GM18511 (cell line): ENCODE results near the gene SORCS3.

ENCODE experiments used
- ATAC-seq: cut with Tn5 transposase; IDR thresholded peaks from one replicate; pipeline ENCODE4 v1.9.1; 2021; ENCODE audit warnings: mild to moderate bottlenecking, moderate library complexity; ENCODE audit not compliant: unreplicated experiment

The SORCS3 gene

DNA sequence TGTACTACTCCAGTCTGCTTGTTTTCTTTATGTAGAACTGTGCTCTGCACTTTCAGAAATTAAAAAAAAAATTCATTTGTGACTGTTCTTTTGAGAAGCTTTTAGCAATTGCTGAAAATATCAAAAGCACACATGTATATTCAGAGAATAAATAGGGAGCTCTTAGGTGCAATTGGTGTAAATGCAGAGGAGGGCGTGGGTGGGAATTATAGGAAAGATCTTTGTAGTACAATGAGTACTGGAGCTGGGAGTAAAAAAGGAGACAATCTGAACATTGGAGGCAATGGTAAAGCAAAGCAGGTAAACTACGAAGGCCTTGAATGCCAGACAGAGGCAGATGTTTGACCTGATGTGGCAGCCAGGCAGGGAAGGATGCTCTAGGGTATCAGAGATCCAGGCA, 267.5 kb downstream of the SORCS3 start:
- no peak for ATAC-seq

DNA sequence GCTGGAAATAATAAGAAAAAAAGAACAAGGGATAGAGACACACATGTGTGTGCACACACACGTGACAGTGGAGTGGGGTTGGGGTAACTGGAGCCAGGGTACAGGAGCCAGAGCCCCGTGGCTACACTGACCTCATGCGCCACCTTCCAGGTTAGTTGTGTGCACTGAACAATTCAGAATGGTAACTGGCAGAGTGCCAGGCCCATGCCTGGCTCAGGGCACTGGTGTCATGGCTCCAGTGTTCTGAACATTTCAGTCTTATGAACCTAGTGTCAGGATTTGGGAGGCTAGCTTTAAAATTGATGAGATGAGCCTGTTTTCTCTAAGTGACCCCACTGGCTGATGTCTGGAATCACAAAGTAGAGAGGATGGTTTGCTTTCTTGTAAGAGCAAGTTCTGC, 269.6 kb downstream of the SORCS3 start:
- ATAC-seq, result no peak

DNA sequence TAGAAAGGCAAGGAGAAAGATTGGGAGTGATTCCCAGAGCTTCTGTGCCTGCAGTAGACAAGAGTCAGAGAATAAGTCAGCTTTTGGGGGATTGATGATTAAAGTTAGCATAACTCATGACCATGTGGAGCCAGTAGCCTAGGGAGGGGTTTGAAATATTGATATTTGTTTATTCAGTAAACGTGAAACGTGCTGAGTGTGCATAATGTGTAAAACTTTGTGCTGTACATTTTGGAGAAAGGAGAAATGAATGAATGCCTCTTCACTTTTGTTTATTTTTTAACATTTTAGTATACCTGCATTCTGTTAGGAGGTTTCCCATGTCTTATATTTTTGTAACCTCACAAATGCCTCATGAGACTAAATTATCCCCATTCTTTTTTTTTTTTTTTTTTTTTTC, 272.3 kb downstream of the SORCS3 start:
- no peak for ATAC-seq

DNA sequence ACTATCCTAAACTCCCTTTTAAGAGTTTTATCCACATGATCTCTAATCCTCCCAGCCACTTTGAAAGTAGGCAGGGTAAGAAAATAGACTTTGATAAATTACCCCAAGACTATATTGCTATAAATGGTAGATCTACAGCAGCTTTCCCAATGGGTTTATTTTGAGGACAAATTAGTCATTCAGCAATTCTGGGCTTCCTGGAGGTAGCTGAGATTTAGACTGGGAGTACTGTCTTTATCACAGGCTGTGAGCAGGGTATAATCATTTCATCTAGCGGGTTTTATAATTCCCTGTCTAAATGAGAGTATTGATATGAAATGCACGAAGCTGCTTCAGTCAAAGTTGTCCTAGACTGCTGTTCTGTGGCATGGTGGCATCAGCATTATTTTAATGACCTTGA, 279.4 kb downstream of the SORCS3 start:
- ATAC-seq, result no peak

DNA sequence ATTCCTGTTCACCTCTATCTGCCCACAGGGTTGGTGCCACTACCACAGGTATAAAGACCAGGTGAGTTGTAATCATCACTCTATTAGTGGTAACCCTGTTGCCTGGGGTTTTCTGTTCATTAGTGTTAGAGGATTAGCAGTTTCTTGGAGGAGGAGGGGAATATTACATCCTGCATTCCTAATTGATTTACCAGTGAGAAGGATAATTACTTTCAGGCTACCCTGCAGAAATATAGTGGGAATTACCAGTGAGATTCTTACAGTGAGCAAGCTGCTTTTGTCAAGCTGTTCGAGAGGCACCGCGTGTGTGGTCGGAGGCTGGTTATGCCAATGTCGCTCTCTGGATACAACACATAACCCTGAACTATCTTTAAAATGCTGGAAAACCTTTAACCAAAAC, 280.7 kb downstream of the SORCS3 start:
- no peak for ATAC-seq

DNA sequence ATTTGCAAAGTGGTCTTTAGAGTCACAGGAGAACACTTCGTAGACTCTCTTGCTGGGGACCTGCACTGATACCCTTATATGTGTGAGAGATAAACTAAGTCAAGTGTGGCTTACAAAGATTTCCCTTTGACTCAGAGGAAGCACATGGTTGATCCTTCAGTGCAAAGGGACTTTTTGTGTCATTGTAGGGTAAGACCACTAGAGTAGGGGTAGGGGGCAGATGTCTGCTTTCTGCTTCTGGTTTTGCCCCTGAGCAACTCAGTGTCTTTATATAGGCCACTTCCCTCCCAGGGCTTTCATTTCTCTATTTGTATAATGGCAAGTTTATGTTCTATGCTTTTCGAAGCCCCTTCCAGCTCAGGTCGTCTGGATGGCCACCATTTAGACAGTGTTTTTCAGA, 281.7 kb downstream of the SORCS3 start:
- ATAC-seq, result peak; percentile 87

DNA sequence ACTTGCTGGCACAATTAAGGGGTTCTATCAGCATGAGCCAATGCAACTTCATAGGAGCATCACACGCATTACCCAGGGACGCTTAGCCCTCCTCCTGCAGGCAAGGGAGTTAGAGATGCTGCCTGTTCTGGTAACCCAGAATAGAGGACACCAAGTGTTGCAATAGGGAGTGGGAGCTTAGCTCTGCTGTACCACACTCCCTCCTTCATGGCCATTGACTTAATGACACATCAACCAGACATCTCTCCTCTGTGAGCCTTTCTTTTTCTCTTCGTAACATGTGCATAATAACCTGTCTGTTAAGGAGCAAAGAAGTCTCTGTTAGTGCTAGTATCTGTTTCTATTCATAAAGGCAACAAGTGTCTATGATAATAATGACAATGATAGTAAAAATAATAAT, 282.4 kb downstream of the SORCS3 start:
- ATAC-seq, result no peak

DNA sequence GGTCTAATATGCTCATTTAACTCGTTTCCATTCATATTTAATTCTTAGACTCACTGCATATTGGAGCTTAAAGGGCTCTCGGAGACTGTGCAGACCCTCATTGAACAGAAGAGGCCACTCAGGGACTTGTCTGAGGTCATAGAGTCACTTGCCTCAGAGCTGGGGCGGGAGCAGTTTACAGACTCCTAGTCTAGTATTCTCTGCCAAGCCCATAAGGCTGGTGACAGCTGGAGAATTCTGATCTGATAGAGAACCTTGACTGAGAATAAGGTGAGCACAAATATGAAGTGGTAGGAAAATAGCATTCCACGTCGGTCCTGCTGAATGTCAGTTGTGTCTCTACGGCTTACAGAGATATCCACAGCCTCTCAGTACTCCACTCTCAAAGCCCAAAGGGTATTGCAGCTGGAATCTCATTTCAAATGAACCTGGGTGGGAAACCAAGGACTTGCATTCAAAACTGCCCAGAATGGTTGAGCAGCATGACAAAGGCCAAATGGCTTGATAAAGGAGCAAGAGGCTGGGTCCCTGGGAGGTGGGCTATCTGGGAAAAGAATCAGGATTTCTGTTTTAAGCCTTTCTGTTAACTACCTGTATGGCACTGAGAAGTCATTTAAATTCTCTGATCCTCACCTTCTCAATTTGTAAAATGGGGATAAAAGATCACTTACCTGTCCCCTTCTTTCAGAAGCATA, 283.2 kb downstream of the SORCS3 start:
- no peak for ATAC-seq

DNA sequence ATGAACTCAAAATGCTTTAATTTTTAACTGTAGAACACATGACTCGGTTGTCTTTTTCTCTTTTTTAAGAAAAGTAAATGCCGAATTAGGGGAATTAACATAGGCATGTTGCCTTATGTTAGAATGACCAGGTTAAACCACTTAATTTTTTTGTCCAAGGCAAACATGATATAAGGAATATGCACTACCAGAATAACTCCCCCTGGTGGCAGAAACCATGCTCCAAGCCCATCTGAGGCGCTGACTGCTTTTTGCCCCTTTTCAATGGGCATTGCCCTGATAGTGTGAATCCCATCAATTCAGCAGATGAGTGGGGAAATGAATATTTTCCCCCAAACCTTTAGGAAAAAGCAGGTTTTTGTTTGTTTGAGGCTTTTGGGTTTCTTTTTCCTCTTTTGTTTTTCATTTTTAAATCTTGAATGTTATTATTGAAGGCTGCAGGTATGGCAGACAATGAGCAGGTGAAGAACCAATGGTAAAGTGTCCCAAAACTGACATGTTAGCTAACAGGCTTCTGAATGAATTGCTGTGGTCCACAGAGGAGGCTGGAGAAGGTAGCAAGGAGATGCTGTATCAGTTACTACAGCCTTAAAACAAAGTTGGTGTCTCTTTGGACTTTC, 284.3 kb downstream of the SORCS3 start:
- ATAC-seq, result no peak

DNA sequence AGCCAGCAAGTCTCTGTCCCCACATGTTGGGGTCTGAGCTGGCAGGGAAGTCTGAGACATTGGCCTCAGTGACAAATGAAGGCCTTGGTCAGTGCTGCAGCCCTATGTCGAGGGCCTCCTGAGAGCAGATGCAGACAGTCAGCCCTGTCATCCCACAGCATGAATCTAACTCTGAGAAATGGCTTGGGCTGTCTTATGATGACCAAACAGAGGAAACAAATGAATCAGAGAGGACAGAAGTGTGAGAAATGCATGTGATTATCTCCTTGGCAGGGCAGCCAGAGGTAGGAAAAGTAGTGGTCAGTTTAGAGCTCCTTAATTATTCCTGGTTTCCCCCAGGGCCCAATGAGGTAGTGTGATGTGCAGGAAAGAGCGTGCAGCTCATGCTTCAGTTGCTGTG, 287.6 kb downstream of the SORCS3 start:
- ATAC-seq, result no peak

DNA sequence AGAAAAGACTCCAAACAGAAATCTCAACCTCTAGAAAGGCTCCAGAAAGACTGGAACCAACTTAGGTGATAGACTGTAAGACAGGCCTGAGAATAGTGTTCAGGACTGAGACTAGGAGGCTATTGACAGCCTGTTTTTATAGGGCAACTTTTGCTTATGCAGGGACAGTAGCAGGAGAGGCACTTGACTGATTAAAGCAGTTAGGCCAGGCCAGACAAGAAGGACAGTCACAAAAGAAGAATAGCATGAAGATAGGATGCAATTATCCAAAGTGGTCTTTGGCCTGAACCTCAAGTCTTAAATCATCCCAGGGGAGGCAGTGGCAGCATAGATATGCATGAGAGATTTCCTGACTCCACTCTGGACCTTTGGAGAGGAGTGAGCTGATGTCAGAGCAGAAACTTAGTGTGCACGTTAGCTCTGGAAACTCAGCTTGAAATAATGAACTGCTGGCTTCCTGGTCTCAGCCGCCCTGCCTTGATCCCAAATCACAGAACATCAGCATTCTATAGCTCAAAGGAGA, 290.6 kb downstream of the SORCS3 start:
- ATAC-seq, result no peak

DNA sequence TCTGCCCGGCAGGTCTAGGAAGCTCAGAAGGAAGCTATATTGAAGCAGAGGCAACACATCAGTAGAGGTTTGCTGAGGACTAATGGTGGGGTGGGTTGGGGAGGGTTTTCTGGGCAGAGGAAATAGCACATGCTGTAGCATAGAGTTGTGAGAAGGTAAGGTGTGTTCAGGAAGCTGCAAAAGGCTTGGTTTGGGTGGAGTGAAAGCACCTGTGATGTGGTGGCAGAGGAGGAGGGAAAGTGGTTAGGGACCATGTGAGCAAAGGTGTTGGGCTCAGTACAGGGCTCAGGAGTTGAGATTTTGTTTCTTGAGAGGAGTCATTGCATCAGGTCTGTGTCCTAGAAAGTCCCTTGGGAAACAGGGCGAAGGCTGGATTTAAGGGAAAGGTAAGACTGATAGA, 294.6 kb downstream of the SORCS3 start:
- ATAC-seq, result no peak

DNA sequence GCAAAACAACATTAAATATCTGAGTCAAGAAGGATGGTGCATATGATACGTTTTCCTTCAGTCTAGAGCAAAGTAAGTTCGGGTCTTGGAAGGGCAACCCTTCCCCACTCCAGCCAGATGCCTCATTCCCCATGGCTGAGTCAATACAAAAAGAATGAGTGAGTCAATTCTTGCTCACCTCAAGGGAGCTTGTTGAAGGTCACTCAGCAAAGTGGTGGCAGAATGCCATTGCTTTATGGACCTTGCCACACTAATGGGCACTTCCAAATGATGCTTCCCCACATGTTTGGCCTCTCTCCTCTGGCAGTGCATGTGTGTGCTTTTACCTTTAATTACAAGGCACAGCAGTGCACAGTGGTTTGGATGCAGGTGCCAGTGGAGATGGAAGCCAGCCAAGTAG, 296.5 kb downstream of the SORCS3 start:
- peak; percentile 59 for ATAC-seq

DNA sequence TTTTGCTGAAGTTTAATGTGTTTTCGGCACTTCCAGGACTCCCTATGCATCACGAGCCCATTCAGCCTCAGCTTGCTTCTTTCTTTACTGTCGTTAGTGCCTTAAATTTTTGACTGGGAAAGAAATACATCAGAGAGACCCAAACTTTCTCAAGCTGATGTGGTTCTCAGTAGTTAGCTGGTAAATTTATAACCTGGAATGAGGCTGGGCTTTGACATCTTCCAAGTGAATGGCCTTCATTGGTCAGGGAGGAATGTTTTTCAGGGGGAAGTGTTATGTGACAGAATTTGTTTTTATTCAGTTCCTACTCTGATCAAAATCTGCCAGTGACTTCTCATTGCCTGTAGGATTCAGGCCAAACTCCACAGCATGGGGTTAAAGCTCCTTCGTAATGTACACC, 296.9 kb downstream of the SORCS3 start:
- ATAC-seq, result no peak

DNA sequence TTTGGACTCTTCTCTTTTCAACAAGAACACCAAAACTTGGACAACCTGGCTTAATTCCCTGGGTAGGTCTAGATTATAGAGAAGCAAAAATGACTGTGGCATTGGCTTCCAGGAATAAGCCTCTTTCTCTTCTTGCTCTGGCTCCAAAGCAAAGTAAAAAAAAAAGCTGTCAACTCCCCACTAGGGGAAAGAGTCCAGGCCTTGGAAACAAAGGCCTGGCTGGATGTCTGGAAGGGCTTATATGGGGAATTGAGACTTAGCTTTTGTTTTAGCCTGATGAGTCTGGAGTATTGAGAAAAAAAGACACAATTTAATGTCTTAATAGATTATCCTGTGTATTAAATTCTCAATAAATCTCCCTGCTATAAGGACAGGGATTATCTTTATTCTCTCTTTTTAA, 300.6 kb downstream of the SORCS3 start:
- no peak for ATAC-seq

DNA sequence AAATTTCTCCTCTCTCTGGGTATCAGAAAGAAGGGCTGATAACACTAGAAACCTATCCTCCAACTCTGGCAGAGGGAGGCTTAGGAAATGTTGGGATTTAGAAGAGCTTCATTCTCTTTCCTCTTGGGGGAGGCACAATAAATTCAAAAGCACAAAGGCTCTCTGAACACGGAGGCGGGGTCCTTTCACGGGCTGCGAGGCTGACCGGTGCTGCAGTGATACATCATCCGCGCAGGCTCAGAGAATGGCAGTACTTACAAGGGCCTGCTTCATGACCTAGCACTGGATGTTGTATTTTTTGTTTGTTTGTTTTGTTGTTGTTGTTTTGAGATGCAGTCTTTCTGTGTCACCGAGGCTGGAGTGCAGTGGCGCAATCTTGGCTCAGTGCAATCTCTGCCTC, 306.2 kb downstream of the SORCS3 start:
- ATAC-seq, result no peak

DNA sequence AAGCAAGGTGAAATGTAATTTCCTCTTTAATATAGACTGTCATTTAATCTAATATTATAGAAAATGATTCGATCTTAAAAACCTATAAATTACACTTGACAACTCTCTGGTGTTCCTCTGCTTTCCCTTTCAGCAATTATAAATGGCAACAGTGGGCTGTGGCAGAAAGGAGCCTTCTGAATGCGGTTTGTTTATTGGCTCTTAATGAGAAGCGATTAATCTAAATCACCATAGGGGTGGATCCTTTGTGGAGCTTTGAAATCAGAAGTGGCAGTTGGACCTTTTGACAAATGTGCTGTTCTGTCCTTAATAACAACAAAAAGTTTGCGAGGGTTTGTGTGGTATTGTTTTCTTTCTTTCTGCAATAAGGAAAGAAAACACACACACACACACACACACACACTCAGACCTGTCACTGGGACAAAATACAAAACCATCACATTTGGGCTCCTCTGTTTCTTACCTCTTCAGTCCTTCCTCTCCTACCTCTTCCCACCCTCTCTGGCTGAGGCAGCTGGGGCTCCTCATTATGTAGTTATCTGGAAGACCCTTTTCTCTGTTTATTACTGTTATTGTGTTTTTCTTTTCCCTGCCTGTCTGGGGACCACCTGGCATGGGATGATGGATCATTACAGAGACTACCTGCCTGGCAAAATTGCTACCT, 316.2 kb downstream of the SORCS3 start:
- ATAC-seq, result no peak

DNA sequence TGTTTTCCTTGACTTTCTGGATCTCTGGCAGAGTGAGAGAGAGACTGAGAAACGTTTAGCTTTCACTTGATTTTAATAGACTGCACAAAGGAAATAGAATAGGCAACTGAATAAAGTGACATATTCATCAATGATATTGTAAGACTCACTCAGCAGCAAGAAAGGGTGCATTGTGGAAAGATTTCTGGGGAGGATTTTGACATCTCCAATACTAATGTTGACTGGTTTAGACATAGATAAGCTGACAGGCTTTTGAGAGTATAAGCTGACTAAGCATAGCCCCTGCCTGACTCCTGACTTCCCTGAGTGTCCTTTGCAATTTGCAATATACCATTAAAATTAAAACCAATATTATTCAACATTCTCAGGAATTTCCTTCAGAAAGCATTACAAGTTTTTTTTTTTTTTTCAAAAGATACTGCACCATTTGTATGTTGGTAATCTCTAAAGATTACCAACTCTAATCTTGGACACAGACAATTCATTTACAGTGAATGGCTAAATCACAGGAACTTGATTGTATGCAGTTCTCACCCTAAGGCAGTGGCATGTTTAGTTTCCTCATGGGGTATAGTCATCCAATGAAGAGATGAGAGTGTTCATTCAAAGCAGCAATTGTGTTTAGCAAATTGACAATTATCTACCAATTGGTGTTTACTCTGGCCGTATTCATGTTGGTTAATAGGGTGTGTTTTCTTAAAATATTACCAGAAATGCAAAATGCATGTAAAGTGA, 325.6 kb downstream of the SORCS3 start:
- ATAC-seq, result no peak

DNA sequence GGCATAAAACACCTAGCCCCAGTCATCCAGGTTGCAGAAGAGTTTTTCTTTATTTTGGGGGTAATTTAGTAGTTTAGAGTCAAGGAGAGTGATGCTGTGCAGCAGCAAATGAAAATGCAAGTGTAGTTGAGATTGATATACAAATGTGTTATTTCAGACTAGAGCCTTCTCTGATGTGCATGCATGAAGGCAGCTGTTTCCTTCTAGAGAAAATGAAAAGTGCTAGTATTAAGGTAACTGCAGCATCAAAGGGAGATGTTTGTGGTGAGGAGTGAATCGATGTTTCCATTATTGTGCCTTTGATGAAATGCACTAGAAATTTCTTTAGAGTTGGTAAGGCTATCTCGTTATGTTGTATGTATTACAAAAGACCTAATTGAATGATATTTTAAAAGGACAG, 339.3 kb downstream of the SORCS3 start:
- ATAC-seq, result no peak

DNA sequence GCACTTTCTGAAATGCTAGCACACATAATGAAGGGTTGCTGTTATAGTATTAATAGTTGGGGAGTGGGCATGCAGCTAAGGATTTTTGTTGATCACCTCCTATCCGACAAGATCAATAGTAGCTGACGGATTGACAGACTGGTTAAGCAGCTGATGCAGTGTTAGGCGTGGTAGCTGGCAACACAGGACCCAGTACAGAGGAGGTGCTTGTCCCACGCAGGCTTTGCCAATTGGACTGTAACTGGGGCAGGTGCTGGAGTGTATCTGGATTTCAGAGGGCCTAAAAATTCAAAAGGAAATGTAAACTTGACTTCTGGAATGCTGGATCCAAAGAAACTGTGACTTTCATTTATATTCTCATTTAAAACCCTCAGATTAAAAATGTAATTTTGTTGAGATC, 340.9 kb downstream of the SORCS3 start:
- ATAC-seq, result no peak

DNA sequence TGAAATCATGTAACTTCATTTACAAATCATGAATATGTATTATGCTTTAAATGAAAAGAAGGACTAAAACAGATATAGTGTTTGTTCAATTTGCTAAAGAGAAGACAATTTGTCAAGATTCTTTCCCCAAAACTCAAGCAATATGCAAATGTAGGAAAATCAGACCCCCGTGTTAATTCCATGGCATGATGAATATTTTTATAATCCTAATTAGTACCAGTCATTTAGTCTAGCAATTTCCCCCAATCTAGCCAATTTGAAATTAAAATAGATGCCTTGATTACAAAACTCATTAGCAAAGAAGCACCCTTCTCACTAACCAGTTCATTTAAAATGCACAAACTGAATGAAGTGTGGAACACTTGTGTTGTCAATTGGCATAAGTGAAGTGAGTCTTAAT, 347.6 kb downstream of the SORCS3 start:
- ATAC-seq, result no peak

DNA sequence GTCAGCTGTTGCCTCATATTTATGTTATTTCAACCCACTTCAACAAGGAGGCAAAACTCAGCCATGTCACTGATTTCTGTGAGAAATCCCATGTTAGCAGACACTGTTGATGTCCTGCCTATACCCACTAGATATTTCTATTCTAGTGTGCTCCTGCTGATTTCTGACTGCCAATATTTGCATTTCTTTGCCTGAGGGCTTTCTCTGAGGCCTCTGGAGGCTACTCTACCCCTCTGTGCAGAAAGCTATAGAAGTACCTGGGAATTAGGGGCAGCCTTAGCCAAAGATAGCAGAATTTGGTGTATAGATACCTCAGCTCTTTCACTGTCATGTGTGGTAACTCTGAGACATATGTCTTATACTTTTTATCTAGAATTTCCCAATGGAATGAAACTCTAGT, 348.8 kb downstream of the SORCS3 start:
- no peak for ATAC-seq
